CD14-positive monocyte (primary cell): ENCODE results near the gene SUCLG2. TPM values are rescaled to one million over a fixed set of nuclear protein-coding genes. Genes with fewer than 3 reads are reported as not detected.

Source experiments
- DNase-seq, 3 donors: peaks; one replicate each; pipeline ENCODE4 v3.0.0-alpha.2; 2011 to 2022
- H2AFZ ChIP-seq: 2 replicates; pipeline ENCODE4 v1.6.0; 2012; ENCODE audit warnings: mild to moderate bottlenecking, low read depth, low read length, inconsistent platforms; ENCODE audit not compliant: insufficient read depth, poor library complexity, severe bottlenecking
- H3K27ac ChIP-seq, 2 donors: 1 replicate in 1 of 2; 2 replicates in 1 of 2; pipeline ENCODE4 v1.5.1; 2012 to 2013; ENCODE audit warnings: low read length in 2 of 2, control low read depth in 1 of 2, inconsistent platforms in 1 of 2, low read depth in 1 of 2, mild to moderate bottlenecking in 1 of 2
- H3K27me3 ChIP-seq, 2 donors: one replicate each; pipeline versions ENCODE4 v1.6.0 to v1.6.1; 2011 to 2013; ENCODE audit warnings: low read length in 2 of 2; ENCODE audit not compliant: control insufficient read depth in 2 of 2, insufficient read depth in 2 of 2
- H3K36me3 ChIP-seq, 2 donors: replicated peaks in 1 of 2; 1 replicate in 1 of 2; 2 replicates in 1 of 2; pipeline versions ENCODE4 v1.5.1 to v1.6.1; 2012 to 2013; ENCODE audit warnings: low read length in 2 of 2, control low read depth in 1 of 2, inconsistent platforms in 1 of 2, mild to moderate bottlenecking in 1 of 2; ENCODE audit not compliant: insufficient read depth in 2 of 2, control insufficient read depth in 1 of 2
- H3K4me1 ChIP-seq, 2 donors: 1 replicate in 1 of 2; 2 replicates in 1 of 2; pipeline versions ENCODE4 v1.5.1 to v1.6.1; 2012 to 2013; ENCODE audit warnings: low read length in 2 of 2, control low read depth in 1 of 2, inconsistent platforms in 1 of 2, mild to moderate bottlenecking in 1 of 2, moderate library complexity in 1 of 2; ENCODE audit not compliant: insufficient read depth in 2 of 2, control insufficient read depth in 1 of 2
- H3K4me2 ChIP-seq: replicated peaks from 2 replicates; pipeline ENCODE3; 2012; ENCODE audit warnings: low read length, moderate library complexity, mild to moderate bottlenecking; ENCODE audit not compliant: poor library complexity, severe bottlenecking; ENCODE audit errors: extremely low read depth
- H3K4me3 ChIP-seq, 3 experiments: fragments of 200-600 bp in 1 of 3; sonication (generic) in 1 of 3; replicated peaks in 1 of 3; 1 replicate in 2 of 3; 2 replicates in 1 of 3; pipeline ENCODE4 v1.5.1; 2011 to 2013; ENCODE audit warnings: low read length in 3 of 3, mild to moderate bottlenecking in 3 of 3, control low read depth in 2 of 3, low read depth in 2 of 3, inconsistent platforms in 1 of 3, moderate library complexity in 1 of 3
- H3K79me2 ChIP-seq: 2 replicates; pipeline ENCODE4 v1.6.0; 2012; ENCODE audit warnings: mild to moderate bottlenecking, control low read depth, inconsistent platforms, low read length, moderate library complexity; ENCODE audit not compliant: insufficient read depth
- H3K9ac ChIP-seq: 2 replicates; pipeline ENCODE4 v1.6.0; 2017; ENCODE audit warnings: low read length, mild to moderate bottlenecking; ENCODE audit not compliant: insufficient read depth, poor library complexity, severe bottlenecking
- H3K9me3 ChIP-seq, 2 donors: replicated peaks in 1 of 2; 1 replicate in 1 of 2; 2 replicates in 1 of 2; pipeline versions ENCODE4 v1.5.1 to v1.6.1; 2012 to 2013; ENCODE audit warnings: low read length in 2 of 2, control low read depth in 1 of 2; ENCODE audit not compliant: control insufficient read depth in 1 of 2, insufficient read depth in 1 of 2
- H4K20me1 ChIP-seq: 2 replicates; pipeline ENCODE4 v1.6.0; 2012; ENCODE audit warnings: mild to moderate bottlenecking, low read length, control low read depth, moderate library complexity; ENCODE audit not compliant: insufficient read depth
- H3K27ac Mint-ChIP-seq, 7 donors: one replicate each; pipeline ENCODE4 v1.8.0; 2020; ENCODE audit warnings: mild to moderate bottlenecking in 7 of 7, mixed read lengths in 7 of 7, moderate library complexity in 6 of 7, inconsistent platforms in 2 of 7
- H3K27me3 Mint-ChIP-seq, 3 donors: one replicate each; pipeline ENCODE4 v1.8.0; 2021 to 2022; ENCODE audit warnings: low read depth in 3 of 3, mild to moderate bottlenecking in 3 of 3, mixed read lengths in 3 of 3, moderate library complexity in 3 of 3, inconsistent platforms in 1 of 3
- H3K36me3 Mint-ChIP-seq, 2 donors: one replicate each; pipeline ENCODE4 v1.8.0; 2020; ENCODE audit warnings: mixed read lengths in 2 of 2, inconsistent platforms in 1 of 2, mild to moderate bottlenecking in 1 of 2
- H3K4me1 Mint-ChIP-seq: one replicate; pipeline ENCODE4 v1.8.0; 2020; ENCODE audit warnings: mild to moderate bottlenecking, mixed read lengths
- H3K4me3 Mint-ChIP-seq, 2 donors: one replicate each; pipeline ENCODE4 v1.8.0; 2020; ENCODE audit warnings: mild to moderate bottlenecking in 2 of 2, mixed read lengths in 2 of 2, moderate library complexity in 1 of 2
- H3K9me3 Mint-ChIP-seq, 7 donors: one replicate each; pipeline ENCODE4 v1.8.0; 2020 to 2022; ENCODE audit warnings: mixed read lengths in 7 of 7, mild to moderate bottlenecking in 6 of 7, moderate library complexity in 6 of 7, inconsistent platforms in 2 of 7
- intact Hi-C, 2 donors: fragments of 100-400 bp; cut with micrococcal nuclease; formaldehyde crosslinking; loops; one replicate each; pipeline versions ENCODE4 v1.15.0 to v1.15.1; 2023
- polyA plus RNA-seq, 3 donors: library from polyadenylated mRNA; depleted of rRNA in 1 of 3; unstranded in 2 of 3; stranded (reverse) in 1 of 3; fragments of 300-500 nt in 2 of 3; fragments of >200 nt in 1 of 3; fragmentation: Illumina TruSeq in 2 of 3; gene quantifications; 1 replicate in 2 of 3; 2 replicates in 1 of 3; pipeline ENCODE4 v1.2.3, GENCODE V29; 2012 to 2021
- TF ChIP-seq, protein P1 (sequence below): fragments of 200-600 bp; IDR thresholded peaks from one replicate; pipeline ENCODE4 v1.8.0; 2022; ENCODE audit warnings: antibody characterized with exemption, mild to moderate bottlenecking

SUCLG2 gene
- polyA plus RNA-seq, 3 donors: 10.8 to 37.5 (median 32.9) TPM

DNA sequence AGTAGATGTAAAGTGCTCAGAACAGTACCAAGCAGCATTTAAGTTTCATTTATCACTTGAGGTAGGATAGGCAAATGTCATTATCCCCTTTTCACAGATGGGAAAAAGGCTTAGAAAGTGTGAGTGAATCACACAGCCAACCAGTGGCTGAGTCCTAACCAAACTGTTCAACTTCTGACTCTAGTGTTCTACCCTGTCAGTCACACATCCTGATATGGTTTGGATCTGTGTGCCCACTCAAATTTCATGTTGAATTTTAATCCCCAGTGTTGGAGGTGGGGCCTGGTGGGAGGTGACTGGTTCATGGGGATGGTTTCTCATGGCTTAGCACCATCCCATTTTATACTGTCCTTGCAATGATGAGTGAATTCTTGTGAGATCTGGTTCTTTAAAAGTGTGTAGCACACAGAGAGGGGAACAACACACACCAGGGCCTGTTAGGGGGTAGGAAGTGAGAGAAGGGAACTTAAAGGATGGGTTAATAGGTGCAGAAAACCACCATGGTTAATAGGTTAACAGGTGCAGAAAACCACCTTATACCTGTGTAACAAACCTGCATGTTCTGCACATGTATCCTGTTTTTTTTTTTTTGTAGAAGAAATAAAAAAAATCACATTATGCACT, 304.7 kb downstream of the SUCLG2 start:
- DNase-seq: no peak
- H3K9me3 ChIP-seq: no peaks in the 10 kb centered on the region
- no peak overlapping the region for H3K4me2 ChIP-seq
- Mint-ChIP-seq H3K27me3 (no peaks in the 10 kb centered on the region), H3K27ac (no peak overlapping the region), H3K9me3 (peaks cover 0 to 4% (median 3%) of the 10 kb centered on the region in 7 donors), H3K4me3 (no peak overlapping the region), H3K36me3 (no peaks in the 10 kb centered on the region), H3K4me1 (no peaks in the 10 kb centered on the region)
- no peaks in the 10 kb centered on the region for H3K79me2 ChIP-seq
- no peaks in the 10 kb centered on the region for H3K36me3 ChIP-seq
- no peak overlapping the region for H3K9ac ChIP-seq
- H2AFZ ChIP-seq: no peak overlapping the region
- no peak overlapping the region for H3K27ac ChIP-seq
- no peaks in the 10 kb centered on the region for H4K20me1 ChIP-seq
- H3K27me3 ChIP-seq: no peaks in the 10 kb centered on the region
- TF ChIP-seq, protein P1, sequence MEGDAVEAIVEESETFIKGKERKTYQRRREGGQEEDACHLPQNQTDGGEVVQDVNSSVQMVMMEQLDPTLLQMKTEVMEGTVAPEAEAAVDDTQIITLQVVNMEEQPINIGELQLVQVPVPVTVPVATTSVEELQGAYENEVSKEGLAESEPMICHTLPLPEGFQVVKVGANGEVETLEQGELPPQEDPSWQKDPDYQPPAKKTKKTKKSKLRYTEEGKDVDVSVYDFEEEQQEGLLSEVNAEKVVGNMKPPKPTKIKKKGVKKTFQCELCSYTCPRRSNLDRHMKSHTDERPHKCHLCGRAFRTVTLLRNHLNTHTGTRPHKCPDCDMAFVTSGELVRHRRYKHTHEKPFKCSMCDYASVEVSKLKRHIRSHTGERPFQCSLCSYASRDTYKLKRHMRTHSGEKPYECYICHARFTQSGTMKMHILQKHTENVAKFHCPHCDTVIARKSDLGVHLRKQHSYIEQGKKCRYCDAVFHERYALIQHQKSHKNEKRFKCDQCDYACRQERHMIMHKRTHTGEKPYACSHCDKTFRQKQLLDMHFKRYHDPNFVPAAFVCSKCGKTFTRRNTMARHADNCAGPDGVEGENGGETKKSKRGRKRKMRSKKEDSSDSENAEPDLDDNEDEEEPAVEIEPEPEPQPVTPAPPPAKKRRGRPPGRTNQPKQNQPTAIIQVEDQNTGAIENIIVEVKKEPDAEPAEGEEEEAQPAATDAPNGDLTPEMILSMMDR: no peak
- no peak overlapping the region for H3K4me3 ChIP-seq
- intact Hi-C loops: no loop called here
- no peaks in the 10 kb centered on the region for H3K4me1 ChIP-seq

- Histone ChIP-seq H3K36me3 (no peaks in the 10 kb centered on the region), H3K4me3 (no peak overlapping the region), H2AFZ (no peak overlapping the region), H3K4me1 (no peaks in the 10 kb centered on the region), H3K27ac (no peak overlapping the region), H3K79me2 (no peaks in the 10 kb centered on the region), H3K4me2 (no peak overlapping the region), H3K9me3 (peaks cover 0 to 3% of the 10 kb centered on the region in 2 donors), H4K20me1 (no peaks in the 10 kb centered on the region), H3K27me3 (no peaks in the 10 kb centered on the region), H3K9ac (no peak overlapping the region)
- no peaks in the 10 kb centered on the region for H3K4me1 Mint-ChIP-seq
- intact Hi-C loops: no loop called here
- TF ChIP-seq, protein P1: no peak
- peaks cover 0 to 1% (median 0%) of the 10 kb centered on the region in 3 donors for H3K27me3 Mint-ChIP-seq
- DNase-seq: no peak
- no peak overlapping the region for H3K27ac Mint-ChIP-seq
- no peak overlapping the region for H3K4me3 Mint-ChIP-seq
- no peaks in the 10 kb centered on the region for H3K36me3 Mint-ChIP-seq
- H3K9me3 Mint-ChIP-seq: peaks cover 2 to 13% (median 6%) of the 10 kb centered on the region in 7 donors
Measured at GRCh38 chr3:67346081-67346480, 308.3 kb downstream of the SUCLG2 start.
